ENCODE results near the gene PHF13.

DNA sequence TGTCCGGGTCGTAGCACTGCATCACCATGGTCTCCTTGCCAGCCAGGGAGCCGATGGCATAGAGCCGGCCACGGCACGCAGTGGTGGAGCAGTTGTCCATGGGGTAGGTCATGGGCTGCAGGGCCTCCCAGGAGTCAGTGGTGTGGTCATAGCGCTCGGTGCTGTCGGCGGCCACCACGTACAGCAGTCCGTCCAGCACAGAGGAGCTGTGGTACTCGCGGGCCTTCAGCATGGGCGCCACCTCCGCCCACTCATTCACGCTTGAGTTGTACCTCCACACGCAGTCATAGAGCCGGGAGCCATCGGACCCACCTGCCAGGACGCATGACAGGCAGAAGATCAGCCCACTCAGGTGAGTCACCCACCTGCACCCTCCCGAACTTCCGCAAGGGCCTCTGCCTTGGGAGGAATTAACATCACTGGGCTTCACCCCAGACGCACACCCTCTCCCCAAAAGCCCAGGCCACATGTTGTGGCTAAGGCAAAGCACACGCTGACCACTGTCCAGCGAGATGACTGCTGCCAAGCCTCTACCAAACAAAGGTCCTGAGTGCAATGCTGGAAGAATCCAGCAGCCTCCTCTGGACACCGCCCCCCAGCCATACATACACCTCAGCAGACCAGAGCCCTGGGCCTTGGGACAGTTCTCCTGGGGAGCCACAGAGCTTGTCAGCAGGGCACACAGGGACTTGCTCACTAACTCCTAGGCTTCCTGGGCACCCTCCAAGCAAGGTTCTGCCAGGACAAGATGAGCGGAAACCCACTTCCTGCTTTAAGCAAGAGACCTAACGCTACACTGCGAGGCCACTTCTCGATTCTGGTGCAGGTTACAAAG lies 14.2 kb upstream of the PHF13 start:
- TF ChIP-seq, protein P1, sequence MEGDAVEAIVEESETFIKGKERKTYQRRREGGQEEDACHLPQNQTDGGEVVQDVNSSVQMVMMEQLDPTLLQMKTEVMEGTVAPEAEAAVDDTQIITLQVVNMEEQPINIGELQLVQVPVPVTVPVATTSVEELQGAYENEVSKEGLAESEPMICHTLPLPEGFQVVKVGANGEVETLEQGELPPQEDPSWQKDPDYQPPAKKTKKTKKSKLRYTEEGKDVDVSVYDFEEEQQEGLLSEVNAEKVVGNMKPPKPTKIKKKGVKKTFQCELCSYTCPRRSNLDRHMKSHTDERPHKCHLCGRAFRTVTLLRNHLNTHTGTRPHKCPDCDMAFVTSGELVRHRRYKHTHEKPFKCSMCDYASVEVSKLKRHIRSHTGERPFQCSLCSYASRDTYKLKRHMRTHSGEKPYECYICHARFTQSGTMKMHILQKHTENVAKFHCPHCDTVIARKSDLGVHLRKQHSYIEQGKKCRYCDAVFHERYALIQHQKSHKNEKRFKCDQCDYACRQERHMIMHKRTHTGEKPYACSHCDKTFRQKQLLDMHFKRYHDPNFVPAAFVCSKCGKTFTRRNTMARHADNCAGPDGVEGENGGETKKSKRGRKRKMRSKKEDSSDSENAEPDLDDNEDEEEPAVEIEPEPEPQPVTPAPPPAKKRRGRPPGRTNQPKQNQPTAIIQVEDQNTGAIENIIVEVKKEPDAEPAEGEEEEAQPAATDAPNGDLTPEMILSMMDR (IDR thresholded peaks at IDR 0.05), result no peak
- TF ChIP-seq POLR2A (IDR thresholded peaks at IDR 0.05), result no peak
- no peak for TF ChIP-seq POLR2AphosphoS5 (IDR thresholded peaks at IDR 0.05)
